Mesothelial cell of epicardium (in vitro differentiated cells): Measurements from ENCODE around the gene PANX2. TPM values are rescaled to one million over a fixed set of nuclear protein-coding genes. Genes with fewer than 3 reads are reported as not detected.

ENCODE experiments used
- DNase-seq, 2 experiments: peaks; one replicate each; pipeline ENCODE4 v3.0.0; 2021; ENCODE audit warnings: low spot score in 2 of 2; ENCODE audit not compliant: unreplicated experiment in 2 of 2
- H3K27ac Mint-ChIP-seq: 2 replicates; pipeline ENCODE4 v1.8.0; 2021; ENCODE audit warnings: mixed read lengths
- H3K27me3 Mint-ChIP-seq: 2 replicates; pipeline ENCODE4 v1.8.0; 2021; ENCODE audit warnings: low read depth, mixed read lengths
- H3K36me3 Mint-ChIP-seq: 2 replicates; pipeline ENCODE4 v1.8.0; 2021; ENCODE audit warnings: mixed read lengths
- H3K4me1 Mint-ChIP-seq: 2 replicates; pipeline ENCODE4 v1.8.0; 2021; ENCODE audit warnings: mixed read lengths
- H3K4me3 Mint-ChIP-seq: 2 replicates; pipeline ENCODE4 v1.8.0; 2021; ENCODE audit warnings: mild to moderate bottlenecking, moderate library complexity, mixed read lengths
- H3K9me3 Mint-ChIP-seq: 2 replicates; pipeline ENCODE4 v1.8.0; 2021; ENCODE audit warnings: mixed read lengths
- total RNA-seq: library from RNA; stranded (reverse); gene quantifications from 3 replicates; pipeline ENCODE4 v1.2.1, GENCODE V29; 2021
- TF ChIP-seq, protein P1 (sequence below): fragments of 200-600 bp; sonication (generic); IDR thresholded peaks from one replicate; pipeline ENCODE4 v1.5.0; 2021; ENCODE audit warnings: antibody characterized with exemption; ENCODE audit not compliant: unreplicated experiment

PANX2 gene
- total RNA-seq, 1 donor from 2014 or later, result 7.0 TPM

DNA sequence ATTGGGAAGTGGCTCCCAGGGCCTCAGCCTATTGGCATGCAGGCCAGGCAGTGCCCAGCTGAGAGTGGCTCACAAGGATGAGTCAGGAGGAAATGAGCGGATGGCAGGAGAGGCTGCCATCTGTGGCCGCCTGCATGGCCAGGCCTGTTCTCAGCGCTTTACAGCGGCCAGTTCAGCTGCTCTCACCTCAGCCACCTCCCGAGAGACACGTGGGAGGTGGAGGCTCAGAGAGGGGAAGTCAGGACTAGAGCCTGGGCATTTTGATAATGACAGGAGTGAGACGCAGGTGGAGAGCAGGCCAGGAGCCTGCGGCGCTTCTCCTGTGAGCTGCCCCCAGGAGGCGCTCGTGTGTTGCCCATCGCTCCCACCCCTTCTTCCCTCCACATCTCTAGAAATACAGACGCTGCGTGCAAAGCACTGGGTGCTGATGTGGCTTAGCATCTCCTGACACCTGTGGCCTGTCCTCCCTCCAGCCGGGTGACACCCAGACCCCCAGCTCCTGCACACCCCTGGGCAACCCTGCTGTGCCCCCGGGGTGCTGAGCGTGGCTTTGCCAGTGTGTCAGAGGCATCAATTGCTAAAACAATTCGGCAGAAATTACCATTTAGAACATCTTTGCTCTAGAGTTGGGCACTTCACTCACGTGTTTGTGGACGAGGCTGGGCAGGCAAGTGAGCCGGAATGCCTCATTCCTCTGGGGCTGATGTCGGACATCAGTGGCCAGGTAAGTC lies 21.4 kb upstream of the PANX2 start:
- H3K9me3 Mint-ChIP-seq, result no peaks in the 10 kb centered on the region
- DNase-seq, result peak in 1 of 2 experiments; percentile 66
- no peak overlapping the region for H3K4me3 Mint-ChIP-seq
- peaks cover 14% of the 10 kb centered on the region for H3K4me1 Mint-ChIP-seq
- TF ChIP-seq, protein P1, sequence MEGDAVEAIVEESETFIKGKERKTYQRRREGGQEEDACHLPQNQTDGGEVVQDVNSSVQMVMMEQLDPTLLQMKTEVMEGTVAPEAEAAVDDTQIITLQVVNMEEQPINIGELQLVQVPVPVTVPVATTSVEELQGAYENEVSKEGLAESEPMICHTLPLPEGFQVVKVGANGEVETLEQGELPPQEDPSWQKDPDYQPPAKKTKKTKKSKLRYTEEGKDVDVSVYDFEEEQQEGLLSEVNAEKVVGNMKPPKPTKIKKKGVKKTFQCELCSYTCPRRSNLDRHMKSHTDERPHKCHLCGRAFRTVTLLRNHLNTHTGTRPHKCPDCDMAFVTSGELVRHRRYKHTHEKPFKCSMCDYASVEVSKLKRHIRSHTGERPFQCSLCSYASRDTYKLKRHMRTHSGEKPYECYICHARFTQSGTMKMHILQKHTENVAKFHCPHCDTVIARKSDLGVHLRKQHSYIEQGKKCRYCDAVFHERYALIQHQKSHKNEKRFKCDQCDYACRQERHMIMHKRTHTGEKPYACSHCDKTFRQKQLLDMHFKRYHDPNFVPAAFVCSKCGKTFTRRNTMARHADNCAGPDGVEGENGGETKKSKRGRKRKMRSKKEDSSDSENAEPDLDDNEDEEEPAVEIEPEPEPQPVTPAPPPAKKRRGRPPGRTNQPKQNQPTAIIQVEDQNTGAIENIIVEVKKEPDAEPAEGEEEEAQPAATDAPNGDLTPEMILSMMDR, result peak; percentile 54
- peaks cover 8% of the 10 kb centered on the region for H3K27me3 Mint-ChIP-seq
- H3K27ac Mint-ChIP-seq, result no peak overlapping the region
- no peaks in the 10 kb centered on the region for H3K36me3 Mint-ChIP-seq

DNA sequence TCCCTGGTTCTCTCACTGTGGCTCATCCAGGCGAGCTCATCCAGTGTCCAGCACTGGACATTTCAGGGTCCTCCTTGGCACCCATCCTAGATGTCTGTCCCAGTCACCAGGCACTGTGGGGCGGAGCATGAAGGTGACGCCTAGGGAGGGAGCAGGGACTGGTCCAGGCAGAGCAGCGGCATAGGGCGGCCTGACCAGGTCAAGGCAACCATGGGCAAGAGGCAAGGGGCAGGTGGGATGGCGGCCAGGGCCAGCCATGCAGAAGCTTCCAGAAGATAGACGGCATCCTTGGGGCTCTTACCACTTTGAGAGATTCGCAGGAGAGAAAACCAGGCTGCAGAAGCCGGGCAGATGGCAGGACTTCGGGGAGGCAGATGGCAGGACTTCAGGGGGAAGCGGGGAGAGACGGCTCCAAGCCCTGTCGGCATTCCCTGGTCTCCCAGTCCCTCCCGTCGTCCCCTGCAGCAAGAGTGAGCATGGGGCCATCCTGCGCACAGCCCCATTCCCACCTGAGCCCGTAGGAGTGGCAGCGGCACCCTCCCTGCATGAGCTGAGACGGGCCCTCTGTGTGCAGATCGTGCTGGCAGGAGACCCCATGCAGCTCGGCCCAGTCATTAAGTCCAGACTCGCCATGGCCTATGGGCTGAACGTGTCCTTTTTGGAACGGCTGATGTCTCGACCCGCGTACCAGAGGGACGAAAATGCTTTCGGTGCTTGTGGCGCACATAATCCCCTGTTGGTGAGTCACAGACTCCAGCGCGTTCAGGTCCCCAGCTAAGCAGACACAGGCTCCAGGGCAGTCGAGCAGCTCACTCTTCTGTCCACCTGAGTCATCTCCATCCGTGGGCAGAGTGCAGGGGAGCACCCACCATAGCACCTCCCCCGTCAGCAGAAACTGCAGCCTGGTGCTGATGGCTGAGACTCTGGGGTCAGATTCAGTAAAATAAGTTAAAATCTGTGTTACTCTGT lies 20.1 kb upstream of the PANX2 start:
- no peaks in the 10 kb centered on the region for H3K9me3 Mint-ChIP-seq
- H3K27me3 Mint-ChIP-seq, result peaks cover 8% of the 10 kb centered on the region
- H3K27ac Mint-ChIP-seq, result no peak overlapping the region
- TF ChIP-seq, protein P1, result no peak
- H3K36me3 Mint-ChIP-seq, result no peaks in the 10 kb centered on the region
- H3K4me3 Mint-ChIP-seq, result no peak overlapping the region
- no peak for DNase-seq
- H3K4me1 Mint-ChIP-seq, result peaks cover 13% of the 10 kb centered on the region

DNA sequence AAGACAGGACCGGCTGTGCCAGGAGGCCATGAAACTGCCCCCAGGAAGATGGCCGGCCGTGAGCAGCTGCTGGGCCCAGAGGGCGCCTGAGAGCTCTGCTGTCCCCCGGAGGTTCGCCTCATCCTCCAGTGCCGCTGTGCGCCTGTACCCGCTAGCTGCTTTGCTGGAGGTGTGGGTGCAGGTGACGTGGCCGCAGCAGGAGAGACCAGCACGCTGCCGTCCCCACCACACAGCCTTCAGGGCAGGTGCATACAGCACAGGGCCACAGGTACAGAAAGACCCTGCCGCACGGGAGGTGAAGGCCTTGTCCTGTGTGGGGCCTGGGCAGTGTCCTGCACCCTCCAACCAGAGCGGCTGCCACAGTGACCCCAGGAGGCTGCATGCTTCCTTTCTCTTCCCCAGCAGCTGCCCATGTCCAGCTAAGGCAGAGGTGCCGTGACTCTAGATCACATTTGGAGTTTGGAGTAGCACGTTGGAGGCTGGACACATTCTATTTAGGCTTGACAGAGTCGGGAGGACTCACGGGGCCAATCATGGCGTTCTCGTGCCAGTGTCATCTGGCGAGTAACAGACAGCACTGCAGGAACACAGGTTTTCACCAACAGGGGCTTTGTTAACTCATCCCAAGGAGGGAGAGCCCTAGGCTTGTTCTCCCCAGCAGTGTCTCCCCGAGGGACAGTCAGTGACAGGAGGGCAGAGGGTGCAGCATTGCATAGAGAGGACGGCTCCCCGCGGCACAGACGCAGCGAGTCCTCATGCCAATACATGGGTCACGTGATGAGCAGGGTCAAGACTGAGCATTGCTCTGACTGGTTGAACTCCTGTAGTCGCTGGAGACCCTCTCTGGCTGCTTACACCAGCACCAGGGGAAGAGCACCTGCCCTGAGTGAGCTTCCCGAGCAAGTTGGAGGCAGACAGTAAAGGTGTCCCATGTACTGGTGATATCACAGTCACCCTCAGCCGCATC lies 18.7 kb upstream of the PANX2 start:
- peaks cover under 1% of the 10 kb centered on the region for H3K4me1 Mint-ChIP-seq
- no peaks in the 10 kb centered on the region for H3K9me3 Mint-ChIP-seq
- TF ChIP-seq, protein P1, result no peak
- no peaks in the 10 kb centered on the region for H3K36me3 Mint-ChIP-seq
- no peak for DNase-seq
- no peak overlapping the region for H3K27ac Mint-ChIP-seq
- no peak overlapping the region for H3K4me3 Mint-ChIP-seq
- peaks cover 8% of the 10 kb centered on the region for H3K27me3 Mint-ChIP-seq

DNA sequence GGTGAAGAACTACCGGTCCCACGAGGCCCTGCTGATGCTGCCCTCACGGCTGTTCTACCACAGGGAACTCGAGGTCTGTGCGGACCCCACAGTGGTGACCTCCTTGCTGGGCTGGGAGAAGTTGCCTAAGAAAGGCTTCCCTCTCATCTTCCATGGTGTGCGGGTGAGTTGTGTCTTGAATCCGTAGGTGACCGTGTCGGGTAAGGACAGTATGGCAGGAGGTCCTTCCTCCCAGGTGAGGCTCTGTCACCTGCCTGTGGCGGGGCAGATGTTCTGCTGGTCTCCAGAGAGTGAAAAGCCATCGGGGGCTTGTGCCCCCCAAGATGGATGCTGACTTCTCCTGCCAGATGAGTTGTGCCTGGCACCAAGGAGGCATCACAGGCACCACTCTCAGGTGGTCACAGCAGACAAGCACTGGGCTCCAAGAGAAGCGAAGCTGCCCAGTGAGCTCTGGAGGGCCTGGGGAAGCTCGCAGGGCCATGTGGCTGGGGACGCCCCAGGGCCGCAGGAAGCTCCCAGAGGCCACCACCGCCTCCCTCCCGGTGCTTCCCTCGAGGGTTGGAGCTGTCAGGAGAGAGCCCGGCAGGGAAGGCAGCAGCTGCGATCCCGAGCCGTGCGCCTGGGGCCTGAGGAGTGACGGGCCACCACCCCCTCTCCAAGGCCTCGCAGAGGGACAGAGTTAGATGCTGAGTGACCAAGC lies 17.3 kb upstream of the PANX2 start:
- no peak for DNase-seq
- no peaks in the 10 kb centered on the region for H3K4me1 Mint-ChIP-seq
- peaks cover 20% of the 10 kb centered on the region for H3K27me3 Mint-ChIP-seq
- H3K4me3 Mint-ChIP-seq, result no peak overlapping the region
- no peaks in the 10 kb centered on the region for H3K9me3 Mint-ChIP-seq
- no peak overlapping the region for H3K27ac Mint-ChIP-seq
- no peaks in the 10 kb centered on the region for H3K36me3 Mint-ChIP-seq
- TF ChIP-seq, protein P1, result no peak
